Diencephalon (tissue), 1 donor: ENCODE results near the gene STOML1. TPM values are rescaled to one million over a fixed set of nuclear protein-coding genes. Genes with fewer than 3 reads are reported as not detected.

Experiments used
- total RNA-seq: library from RNA; depleted of rRNA; stranded (reverse); fragments of >200 nt; gene quantifications from one replicate; pipeline ENCODE4 v1.2.3, GENCODE V29; 2014

The STOML1 gene, protein sequence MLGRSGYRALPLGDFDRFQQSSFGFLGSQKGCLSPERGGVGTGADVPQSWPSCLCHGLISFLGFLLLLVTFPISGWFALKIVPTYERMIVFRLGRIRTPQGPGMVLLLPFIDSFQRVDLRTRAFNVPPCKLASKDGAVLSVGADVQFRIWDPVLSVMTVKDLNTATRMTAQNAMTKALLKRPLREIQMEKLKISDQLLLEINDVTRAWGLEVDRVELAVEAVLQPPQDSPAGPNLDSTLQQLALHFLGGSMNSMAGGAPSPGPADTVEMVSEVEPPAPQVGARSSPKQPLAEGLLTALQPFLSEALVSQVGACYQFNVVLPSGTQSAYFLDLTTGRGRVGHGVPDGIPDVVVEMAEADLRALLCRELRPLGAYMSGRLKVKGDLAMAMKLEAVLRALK
- total RNA-seq: 42.7 TPM

DNA sequence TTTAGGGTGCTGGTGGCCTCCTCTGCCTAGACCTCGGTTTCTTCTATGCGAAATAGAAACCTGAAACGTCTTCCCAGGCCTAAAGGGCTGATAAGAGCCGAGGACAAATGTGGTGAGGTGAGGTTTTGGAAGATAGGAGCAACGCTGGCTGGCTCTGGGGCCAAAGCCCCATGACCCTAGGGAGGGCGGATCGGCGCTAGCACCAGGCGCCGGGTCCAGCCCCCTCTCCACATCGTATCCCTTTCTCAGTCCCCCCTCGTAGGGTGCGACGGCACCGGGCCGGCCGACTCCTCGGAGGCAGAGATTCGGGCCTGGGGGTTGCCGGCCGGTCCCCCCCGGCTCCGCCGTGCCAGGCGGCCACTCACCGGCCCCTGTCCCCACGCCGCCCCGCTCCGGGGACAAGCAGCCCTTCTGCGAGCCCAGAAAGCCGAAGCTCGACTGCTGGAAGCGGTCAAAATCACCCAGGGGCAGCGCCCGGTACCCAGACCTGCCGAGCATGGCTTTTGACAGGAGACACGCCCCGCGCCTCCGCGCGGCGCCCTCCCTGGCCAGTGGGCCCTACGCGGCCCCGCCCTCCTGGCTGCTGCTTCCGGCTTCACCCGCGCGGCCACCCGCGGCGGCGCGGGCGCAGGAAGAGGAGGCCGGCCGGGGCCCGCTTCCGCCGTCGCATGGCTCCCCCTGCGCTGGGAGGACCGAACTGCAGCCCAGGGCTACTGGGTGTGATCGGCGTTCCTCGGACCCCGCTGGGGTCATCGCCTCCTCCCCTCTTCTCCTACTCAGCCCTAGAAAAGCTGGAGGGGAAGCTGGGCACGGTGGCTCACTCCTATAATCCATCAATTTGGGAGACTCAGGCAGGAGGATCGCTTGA is at the start of gene STOML1:
TSS of gene STOML1 (minus strand) at position 570 of the 868 bp plus-strand sequence. CDS start at position 498, 72 bp downstream.

DNA sequence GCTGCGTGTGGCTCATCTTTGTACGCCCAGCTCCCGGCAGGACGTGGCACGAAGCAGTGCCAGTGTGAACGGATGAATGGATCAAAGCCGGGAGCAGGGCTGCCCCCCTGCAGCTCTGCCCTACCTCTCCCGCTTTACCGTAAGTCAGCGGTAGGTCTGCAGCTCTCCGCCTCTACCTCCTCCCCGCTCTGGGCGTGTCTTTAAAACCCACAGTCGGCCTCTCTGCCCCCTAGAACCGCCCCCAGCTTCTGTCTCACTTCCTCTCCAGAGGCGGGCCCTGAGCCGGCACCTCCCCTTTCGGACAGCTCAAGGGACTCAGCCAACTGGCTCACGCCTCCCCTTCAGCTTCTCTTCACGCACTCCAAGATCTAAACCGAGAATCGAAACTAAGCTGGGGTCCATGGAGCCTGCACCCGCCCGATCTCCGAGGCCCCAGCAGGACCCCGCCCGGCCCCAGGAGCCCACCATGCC is 2.4 kb upstream of the STOML1 start, which contains the start of gene PML:
TSS of gene PML (plus strand) at position 304 of the 471 bp plus-strand sequence. CDS start at position 401, 97 bp downstream.

Other genes with a start within 250 kb of the STOML1 start
- gene INSYN1, start 238.9 kb downstream of the STOML1 start, total RNA-seq: 36.0 TPM
- not detected for gene TBC1D21, start 118.7 kb downstream of the STOML1 start, total RNA-seq
- gene LOXL1, start 65.8 kb downstream of the STOML1 start, total RNA-seq: 7.4 TPM
- 9.0 TPM for gene PML, start 2.4 kb upstream of the STOML1 start, total RNA-seq
- 0.23 TPM for gene GOLGA6A, start 90.3 kb upstream of the STOML1 start, total RNA-seq
- gene ISLR2, start 138.3 kb upstream of the STOML1 start, total RNA-seq: 60.2 TPM
- 14.5 TPM for gene ISLR, start 181.4 kb upstream of the STOML1 start, total RNA-seq
- gene STRA6, start 210.5 kb upstream of the STOML1 start, total RNA-seq: 6.7 TPM
- gene CCDC33, start 244.0 kb upstream of the STOML1 start, total RNA-seq: 1.6 TPM